ENCODE data around the gene PHF1.

PHF1 gene

DNA sequence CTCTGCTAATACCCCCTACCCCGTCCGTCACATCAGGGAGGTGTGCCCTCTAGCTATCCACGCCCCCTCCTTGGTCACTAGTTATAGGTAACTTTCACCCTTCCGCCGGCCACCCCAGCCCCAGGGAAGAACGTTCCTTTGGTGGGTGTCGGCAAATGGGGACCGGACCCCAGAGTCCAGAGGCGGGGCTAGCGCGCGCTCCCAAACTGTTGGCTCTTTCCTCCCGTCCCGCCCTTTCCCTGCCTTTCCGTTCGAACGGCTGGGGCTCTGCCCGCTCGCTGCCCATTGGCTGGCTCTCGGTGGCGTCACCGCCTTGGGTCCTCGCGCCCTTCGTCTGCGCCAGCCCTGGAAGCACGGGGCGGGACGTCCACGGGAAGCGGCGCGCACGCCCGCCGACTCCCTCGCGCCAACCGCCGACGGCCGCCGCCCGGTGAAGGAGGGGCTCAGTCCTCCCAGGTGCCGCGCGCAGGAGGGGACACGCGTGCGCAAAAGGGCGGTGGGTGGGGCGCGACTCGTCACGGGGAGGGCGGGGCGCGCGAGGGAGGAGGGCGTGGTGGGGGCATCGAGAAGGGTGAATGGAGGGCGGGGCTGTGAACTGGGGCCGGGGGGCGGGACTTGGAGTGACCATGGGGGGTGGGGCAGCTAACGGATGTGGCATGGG, 634 bp upstream of the PHF1 start:
- peaks cover 53% of the 10 kb centered on the region for H3K4me1 Mint-ChIP-seq
- no peaks in the 10 kb centered on the region for H3K27me3 Mint-ChIP-seq
- H3K9me3 Mint-ChIP-seq = no peaks in the 10 kb centered on the region
- ATAC-seq (peak; percentile 86), DNase-seq (peak; percentile 97 to 98)
- peak overlapping the region; percentile 76 to 90 for H3K4me3 Mint-ChIP-seq
- peak overlapping the region; percentile 95 for H3K27ac Mint-ChIP-seq

DNA sequence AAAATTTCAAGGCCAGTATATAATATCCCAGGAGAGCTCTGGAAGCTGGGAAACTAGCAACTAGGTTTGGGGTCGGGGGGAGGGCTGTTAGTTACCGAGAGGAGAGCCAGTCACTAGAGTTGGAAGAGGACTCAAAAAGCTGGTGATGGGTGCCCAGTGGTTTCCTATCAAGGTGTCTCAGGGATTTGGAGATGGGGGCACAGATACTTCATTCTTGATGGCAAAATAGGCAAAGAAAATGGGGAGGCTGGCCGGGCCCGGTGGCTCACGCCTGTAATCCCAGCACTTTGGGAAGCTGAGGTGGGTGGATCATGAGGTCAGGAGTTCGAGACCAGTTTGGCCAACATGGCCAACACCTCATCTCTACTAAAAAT, 805 bp downstream of the PHF1 start:
- DNase-seq = no peak
- ATAC-seq = no peak
- no peaks in the 10 kb centered on the region for H3K27me3 Mint-ChIP-seq
- H3K4me3 Mint-ChIP-seq = peak overlapping the region; percentile 80 to 81
- H3K9me3 Mint-ChIP-seq = no peaks in the 10 kb centered on the region
- H3K27ac Mint-ChIP-seq = peak overlapping the region; percentile 70 to 74
- peaks cover 67% of the 10 kb centered on the region for H3K4me1 Mint-ChIP-seq

DNA sequence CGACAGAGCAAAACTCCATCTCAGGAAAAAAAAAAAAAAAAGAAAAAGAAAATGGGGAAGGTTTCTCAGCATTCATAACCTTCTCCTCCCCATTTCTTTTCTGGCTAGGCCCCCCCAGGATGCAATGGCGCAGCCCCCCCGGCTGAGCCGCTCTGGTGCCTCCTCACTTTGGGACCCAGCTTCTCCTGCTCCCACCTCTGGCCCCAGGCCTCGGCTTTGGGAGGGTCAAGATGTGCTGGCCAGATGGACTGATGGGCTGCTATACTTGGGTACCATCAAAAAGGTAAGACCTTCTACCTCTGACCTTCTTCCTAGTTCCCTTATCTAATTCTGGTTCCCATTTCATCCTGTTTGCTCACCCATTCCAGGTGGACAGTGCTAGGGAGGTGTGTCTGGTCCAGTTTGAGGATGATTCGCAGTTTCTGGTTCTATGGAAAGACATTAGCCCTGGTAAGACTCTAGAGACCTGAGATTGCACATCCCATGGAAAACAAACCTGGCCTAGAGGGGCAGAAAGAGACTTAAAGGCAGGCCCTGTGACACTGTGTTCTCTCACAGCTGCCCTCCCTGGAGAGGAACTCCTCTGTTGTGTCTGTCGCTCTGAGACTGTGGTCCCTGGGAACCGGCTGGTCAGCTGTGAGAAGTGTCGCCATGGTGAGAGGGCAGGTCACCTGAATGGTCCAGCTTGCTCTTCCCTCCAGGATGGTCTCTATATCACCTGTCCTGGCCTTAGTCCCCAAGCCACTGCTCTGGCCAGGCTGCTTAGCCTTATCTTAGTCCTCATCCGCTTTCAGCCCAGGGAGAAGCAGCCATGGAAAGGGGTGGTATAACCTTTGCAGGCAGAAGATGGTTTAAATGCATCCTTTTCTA, 1.6 kb downstream of the PHF1 start:
- DNase-seq = no peak
- Mint-ChIP-seq H3K4me3 (peak overlapping the region; percentile 28 to 80), H3K9me3 (no peaks in the 10 kb centered on the region), H3K27ac (no peak overlapping the region), H3K27me3 (no peaks in the 10 kb centered on the region), H3K4me1 (peaks cover 72% of the 10 kb centered on the region)
- no peak for ATAC-seq

DNA sequence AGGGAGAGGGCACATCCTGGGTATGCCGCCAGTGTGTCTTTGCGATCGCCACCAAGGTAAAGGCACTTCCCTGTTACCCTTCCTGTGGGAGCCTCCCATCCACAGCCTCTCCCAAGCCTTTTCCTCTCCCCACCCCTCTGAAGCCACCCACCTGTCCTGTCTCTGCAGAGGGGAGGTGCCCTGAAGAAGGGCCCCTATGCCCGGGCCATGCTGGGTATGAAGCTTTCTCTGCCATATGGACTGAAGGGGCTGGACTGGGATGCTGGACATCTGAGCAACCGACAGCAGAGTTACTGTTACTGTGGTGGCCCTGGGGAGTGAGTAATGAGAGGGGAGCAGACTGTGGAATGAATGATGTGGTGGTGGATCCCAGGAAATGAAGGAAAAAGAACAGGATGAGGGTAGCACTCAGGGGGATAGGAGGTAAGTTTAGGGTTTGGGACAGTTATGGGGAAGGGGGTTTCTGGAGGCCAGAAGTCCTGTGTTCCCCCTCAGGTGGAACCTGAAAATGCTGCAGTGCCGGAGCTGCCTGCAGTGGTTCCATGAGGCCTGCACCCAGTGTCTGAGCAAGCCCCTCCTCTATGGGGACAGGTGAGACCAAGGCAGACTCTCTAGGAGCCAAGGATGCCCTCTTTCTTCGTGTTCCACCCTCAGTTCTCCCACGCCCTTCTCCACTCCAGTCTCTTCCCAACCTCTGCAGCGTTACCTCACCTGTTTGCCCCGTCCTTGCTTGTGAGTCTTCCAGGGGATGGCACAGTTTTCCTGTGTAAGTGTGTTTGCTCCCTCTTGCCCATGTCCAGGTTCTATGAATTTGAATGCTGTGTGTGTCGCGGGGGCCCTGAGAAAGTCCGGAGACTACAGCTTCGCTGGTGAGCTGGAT, 2.7 kb downstream of the PHF1 start:
- Mint-ChIP-seq H3K27ac (peak overlapping the region; percentile 50 to 55), H3K27me3 (no peaks in the 10 kb centered on the region), H3K4me3 (peak overlapping the region in 1 of 2 donors; percentile 1), H3K9me3 (no peaks in the 10 kb centered on the region), H3K4me1 (peaks cover 76% of the 10 kb centered on the region)
- no peak for ATAC-seq
- DNase-seq = no peak

DNA sequence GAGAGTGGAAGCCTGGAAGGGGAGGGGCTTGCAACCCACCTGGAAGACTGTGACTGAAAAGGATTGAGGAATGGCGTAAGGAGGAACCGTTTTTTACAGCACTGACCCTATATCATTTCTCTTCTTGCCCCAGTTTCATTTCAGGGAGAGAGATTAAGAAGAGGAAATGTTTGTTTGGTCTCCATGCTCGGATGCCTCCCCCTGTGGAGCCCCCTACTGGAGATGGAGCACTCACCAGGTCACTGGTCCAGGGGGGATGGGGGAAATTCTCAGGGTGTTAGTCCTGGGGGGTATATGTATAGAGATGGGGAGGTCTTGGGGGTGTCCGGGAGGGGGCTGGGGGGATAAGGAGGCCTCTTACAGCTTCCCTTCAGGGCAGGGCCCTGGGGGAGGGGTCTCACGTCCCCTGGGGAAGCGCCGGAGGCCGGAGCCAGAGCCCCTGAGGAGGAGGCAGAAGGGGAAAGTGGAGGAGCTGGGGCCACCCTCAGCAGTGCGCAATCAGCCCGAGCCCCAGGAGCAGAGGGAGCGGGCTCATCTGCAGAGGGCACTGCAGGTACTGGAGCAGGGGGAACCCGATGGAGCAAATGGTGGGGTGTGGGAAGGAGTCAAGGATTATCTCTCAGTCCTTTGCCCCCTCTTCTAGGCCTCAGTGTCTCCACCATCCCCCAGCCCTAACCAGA, 3.9 kb downstream of the PHF1 start:
- no peaks in the 10 kb centered on the region for H3K27me3 Mint-ChIP-seq
- H3K4me1 Mint-ChIP-seq = peaks cover 78% of the 10 kb centered on the region
- no peak overlapping the region for H3K4me3 Mint-ChIP-seq
- no peaks in the 10 kb centered on the region for H3K9me3 Mint-ChIP-seq
- ATAC-seq = no peak
- no peak for DNase-seq
- H3K27ac Mint-ChIP-seq = peak overlapping the region in 1 of 2 donors; percentile 99

DNA sequence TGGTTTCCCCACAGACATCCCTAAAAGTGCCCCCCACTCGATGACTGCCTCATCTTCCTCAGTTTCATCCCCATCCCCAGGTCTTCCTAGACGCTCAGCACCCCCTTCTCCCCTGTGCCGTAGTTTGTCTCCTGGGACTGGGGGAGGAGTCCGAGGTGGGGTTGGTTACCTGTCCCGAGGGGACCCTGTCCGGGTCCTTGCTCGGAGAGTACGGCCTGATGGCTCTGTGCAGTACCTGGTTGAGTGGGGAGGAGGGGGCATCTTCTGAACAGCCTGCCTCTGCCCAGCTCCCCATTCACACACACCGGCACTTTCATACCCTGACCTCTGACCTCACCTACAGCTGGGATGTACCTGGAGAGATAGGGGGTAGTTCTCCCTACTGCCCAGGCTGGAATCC, 5.0 kb downstream of the PHF1 start:
- H3K4me1 Mint-ChIP-seq = peaks cover 74% of the 10 kb centered on the region
- no peaks in the 10 kb centered on the region for H3K9me3 Mint-ChIP-seq
- ATAC-seq = no peak
- peak overlapping the region; percentile 94 to 96 for H3K4me3 Mint-ChIP-seq
- H3K27ac Mint-ChIP-seq = peak overlapping the region; percentile 89 to 99
- no peak for DNase-seq
- no peaks in the 10 kb centered on the region for H3K27me3 Mint-ChIP-seq

DNA sequence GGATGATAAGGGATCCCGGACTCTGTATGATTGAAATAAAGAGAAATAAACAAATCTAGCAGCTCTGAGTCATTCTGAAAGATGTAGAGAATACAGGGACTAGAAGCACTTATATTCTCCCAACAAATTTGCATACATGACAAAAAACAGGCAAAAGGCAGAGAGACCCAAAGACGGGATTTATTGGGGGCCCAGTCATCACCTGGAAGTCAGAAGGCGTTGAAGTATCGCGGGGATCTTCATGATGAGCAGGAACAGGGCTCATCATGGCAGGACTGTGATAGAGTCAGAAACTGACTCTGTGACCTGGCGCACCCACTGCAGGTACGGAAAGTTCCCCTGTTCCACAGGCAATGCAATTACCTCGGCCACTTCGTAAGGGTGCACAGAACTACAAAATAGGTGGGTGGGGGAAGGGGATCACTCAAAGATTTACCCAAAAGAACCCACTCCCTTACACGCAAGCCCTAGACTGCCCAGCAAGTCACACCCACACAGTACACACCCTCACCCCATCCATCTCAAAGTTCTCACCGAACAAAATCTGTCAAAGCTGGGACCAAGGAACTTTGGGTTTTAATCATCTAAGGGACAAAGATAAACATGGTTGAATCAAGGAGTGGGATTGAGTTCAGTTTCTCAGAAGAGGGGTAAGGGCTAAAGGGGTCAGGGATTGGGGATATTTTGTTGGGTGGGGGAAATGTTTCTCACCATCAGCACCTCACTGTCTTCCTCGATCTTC, 5.7 kb downstream of the PHF1 start:
- Mint-ChIP-seq H3K27ac (peak overlapping the region; percentile 89 to 99), H3K4me1 (peaks cover 78% of the 10 kb centered on the region), H3K9me3 (no peaks in the 10 kb centered on the region), H3K27me3 (no peaks in the 10 kb centered on the region), H3K4me3 (peak overlapping the region; percentile 94 to 96)
- ATAC-seq (peak; percentile 2), DNase-seq (peak in 1 of 2 donors; percentile 67)

DNA sequence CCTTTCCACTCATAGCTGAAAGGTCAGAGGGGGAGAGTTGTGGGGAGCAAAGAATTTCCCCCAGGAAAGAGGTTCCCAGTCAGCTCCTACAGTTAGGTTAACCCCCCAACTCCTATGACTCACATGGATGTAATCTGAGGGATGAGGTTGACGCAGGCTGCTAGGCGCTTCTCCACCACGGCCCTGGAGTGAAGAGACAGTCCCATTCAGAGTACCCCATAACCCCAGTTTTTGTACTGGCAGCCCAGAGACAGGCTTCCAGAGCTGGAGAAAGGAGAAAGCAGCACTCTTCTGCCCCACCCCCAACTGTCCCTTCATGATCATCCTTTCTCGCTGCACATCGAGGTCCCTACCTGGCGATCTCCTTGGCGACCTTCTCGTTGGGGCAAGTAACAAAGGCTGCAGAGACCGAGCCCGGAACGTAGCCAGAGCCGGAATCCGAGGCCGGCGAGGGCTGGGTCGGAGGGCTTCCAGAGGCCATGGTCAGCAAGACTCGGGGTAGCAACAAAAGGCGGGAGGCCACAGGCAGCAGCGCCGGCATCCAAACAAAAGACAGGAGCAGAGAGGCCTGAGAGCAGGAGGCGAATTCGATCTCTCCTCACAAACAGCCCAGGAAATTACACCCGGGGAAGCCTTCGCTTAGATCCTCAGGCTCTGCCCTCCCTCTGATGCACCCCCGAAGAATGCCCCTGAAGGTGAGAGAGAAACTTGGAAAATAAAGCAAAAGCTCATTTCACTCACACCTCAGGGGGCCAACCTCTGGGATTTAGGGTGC, 6.5 kb downstream of the PHF1 start:
- Mint-ChIP-seq H3K4me3 (peak overlapping the region; percentile 94 to 96), H3K27ac (peak overlapping the region; percentile 96 to 99), H3K27me3 (no peaks in the 10 kb centered on the region), H3K4me1 (peaks cover 76% of the 10 kb centered on the region), H3K9me3 (no peaks in the 10 kb centered on the region)
- ATAC-seq (no peak), DNase-seq (peak in 1 of 2 donors; percentile 43)

DNA sequence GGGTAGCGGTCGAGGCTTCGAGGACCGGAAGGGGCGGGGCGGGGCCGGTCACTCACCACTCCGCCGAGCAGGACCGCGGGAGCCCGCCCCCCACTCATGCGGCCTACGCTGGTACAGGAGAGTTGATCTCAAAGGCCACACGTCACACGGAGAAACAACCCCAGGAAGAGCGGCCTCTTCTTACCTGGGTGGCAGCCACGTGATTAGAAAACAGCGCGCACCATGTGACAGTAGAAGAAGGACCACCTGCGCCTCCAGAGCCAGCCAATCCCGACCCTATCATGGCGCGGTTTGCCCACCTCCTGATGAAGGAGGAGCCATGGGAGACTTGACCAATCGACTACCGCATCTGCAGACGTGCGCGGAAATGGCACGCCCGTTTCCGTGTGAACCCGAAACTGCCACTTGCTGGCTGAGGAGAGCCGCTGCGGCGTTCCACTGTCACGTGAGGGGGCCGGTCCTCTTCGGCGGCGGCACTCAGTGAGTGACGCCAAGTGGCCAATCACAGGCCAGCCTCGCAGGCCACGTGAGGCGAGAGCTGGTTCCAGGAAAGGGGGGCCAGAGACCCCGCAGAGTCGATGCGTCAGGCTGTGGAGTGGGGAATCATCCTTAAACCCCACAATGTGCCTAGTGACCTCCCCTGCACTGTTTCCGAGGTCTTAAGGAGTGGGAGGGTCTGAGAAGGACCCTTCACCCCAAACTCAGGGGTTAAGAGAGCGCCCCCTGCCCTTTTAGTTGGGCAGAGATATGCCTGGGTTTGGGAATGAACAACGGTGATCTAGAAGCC, 7.3 kb downstream of the PHF1 start, which contains the start of gene CUTA:
Gene CUTA (minus strand): TSS at position 205 of the 787 bp plus-strand sequence. CDS start 107 bp downstream, at position 98.
- peak; percentile 85 for ATAC-seq
- peak within 1 kb of the TSS; percentile 97 to 99 for H3K27ac Mint-ChIP-seq
- DNase-seq = peak; percentile 98 to 100
- peak within 1 kb of the TSS; percentile 94 to 96 for H3K4me3 Mint-ChIP-seq
- no peaks in the 10 kb centered on the region for H3K27me3 Mint-ChIP-seq
- no peaks in the 10 kb centered on the region for H3K9me3 Mint-ChIP-seq
- peaks cover 68% of the 10 kb centered on the region for H3K4me1 Mint-ChIP-seq

DNA sequence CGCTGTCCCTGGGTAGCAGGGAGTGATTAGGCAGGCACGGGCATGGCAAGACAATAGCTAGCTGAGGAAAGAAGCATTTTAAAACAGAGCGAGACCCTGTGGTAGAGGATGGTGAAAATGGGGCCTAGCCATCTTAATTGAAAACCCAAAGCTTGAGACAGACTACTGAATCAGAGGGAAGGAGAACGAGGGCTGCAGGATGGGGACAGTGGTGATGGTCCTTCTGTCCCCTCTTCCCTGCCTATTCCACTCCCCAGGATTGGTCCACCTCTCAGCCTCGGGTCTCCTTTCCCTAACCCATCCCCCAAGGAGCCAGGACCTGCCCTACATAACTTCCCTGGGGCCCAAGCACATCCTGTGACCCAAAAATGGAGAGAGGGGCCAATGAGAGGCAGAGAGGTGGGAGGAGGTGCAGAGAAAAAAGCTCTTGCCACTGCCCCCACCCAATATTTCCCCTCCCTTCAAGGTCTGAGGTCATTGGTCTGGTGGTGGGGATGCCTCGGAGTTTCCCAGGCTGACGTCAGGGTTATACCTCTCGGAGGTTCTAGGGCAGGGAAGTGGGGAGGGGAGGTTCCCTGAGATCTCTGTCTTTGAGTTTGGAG, 8.0 kb downstream of the PHF1 start:
- Mint-ChIP-seq H3K4me3 (peak overlapping the region; percentile 94 to 96), H3K27ac (peak overlapping the region; percentile 97 to 99), H3K9me3 (peaks cover 0 to 5% of the 10 kb centered on the region in 2 donors), H3K27me3 (no peaks in the 10 kb centered on the region), H3K4me1 (peaks cover 68% of the 10 kb centered on the region)
- DNase-seq = peak; percentile 48 to 86
- peak; percentile 34 for ATAC-seq

DNA sequence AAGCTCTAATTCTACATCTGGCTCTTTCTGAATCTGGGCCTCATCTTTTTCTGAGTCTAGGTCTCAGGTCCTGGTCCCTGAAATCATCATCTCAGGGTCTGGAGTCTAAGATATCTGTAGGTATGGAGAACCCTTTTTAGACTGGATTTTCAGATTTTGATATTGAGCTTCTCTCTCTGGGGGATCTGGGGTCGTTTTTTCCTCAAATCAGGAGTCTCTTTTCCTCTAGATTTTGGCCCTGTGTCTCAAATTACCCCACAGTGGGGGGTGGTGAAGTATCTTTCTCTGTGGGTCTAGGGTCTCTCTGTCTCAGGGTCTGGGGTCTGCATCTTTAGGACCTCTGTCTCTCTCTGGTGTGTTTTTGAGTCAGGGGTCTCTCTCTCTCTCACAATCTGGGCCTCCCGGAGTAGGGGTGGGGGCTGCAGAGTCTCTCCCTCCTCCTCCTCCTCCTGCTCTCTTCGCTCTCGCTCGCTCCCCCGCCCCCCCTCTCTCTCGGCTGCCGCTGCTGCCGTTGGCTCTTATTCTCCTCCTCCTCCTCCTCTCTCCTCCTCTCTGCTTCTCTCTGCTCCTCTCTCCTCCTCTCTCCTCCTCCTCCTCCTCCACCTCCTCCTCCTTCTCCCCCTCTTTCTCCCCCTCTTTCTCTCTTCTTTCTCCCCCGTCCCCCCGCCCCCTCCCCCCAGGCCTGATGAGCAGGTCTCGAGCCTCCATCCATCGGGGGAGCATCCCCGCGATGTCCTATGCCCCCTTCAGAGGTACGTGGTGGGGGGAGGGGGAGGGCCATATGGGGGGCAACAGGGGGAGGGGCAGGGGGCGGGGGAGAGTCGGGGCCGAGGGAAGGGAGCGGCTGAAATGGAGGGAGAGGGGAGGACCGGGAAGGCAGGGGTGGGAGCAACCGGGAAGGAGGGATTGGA, 9.0 kb downstream of the PHF1 start, which contains the start of gene SYNGAP1:
Gene SYNGAP1 (plus strand): TSS at position 486 of the 911 bp plus-strand sequence. CDS start 200 bp downstream, at position 686.
- H3K4me1 Mint-ChIP-seq = peaks cover 68% of the 10 kb centered on the region
- ATAC-seq (no peak), DNase-seq (no peak)
- H3K9me3 Mint-ChIP-seq = peaks cover 0 to 9% of the 10 kb centered on the region in 2 donors
- H3K4me3 Mint-ChIP-seq = peak within 1 kb of the TSS; percentile 94 to 96
- peak within 1 kb of the TSS; percentile 97 to 99 for H3K27ac Mint-ChIP-seq
- no peaks in the 10 kb centered on the region for H3K27me3 Mint-ChIP-seq
